Endodermal cell (in vitro differentiated cells): ENCODE results near the gene EDEM1. TPM values are rescaled to one million over a fixed set of nuclear protein-coding genes. Genes with fewer than 3 reads are reported as not detected.

Source experiments
- DNase-seq: peaks from one replicate; pipeline ENCODE4 v3.0.0-alpha.2; 2017
- H3K27ac ChIP-seq: 2 replicates; pipeline ENCODE4 v1.5.1; 2013; ENCODE audit warnings: mild to moderate bottlenecking, low read depth, low read length, moderate library complexity
- H3K27me3 ChIP-seq: 2 replicates; pipeline ENCODE4 v1.6.1; 2013; ENCODE audit warnings: mild to moderate bottlenecking, low read length, moderate library complexity; ENCODE audit not compliant: insufficient read depth, control insufficient read depth, poor library complexity, severe bottlenecking
- H3K36me3 ChIP-seq: 2 replicates; pipeline ENCODE4 v1.7.0; 2013; ENCODE audit warnings: mild to moderate bottlenecking, low read length, moderate library complexity; ENCODE audit not compliant: control insufficient read depth, insufficient read depth
- H3K4me1 ChIP-seq: one replicate; pipeline ENCODE4 v1.7.0; 2013; ENCODE audit warnings: low read length; ENCODE audit not compliant: control insufficient read depth, insufficient read depth
- H3K4me3 ChIP-seq: 2 replicates; pipeline ENCODE4 v1.5.1; 2013; ENCODE audit warnings: mild to moderate bottlenecking, low read length, moderate library complexity
- H3K9ac ChIP-seq: 2 replicates; pipeline ENCODE4 v1.6.1; 2013; ENCODE audit warnings: mild to moderate bottlenecking, low read length, moderate library complexity; ENCODE audit not compliant: poor library complexity, severe bottlenecking; ENCODE audit errors: extremely low read depth
- H3K9me3 ChIP-seq: 2 replicates; pipeline ENCODE4 v1.6.1; 2013; ENCODE audit warnings: mild to moderate bottlenecking, low read length, moderate library complexity; ENCODE audit not compliant: control insufficient read depth
- H3K27ac Mint-ChIP-seq: 2 replicates; pipeline ENCODE4 v1.8.0; 2020; ENCODE audit warnings: mixed read lengths
- H3K27me3 Mint-ChIP-seq: 2 replicates; pipeline ENCODE4 v1.8.0; 2021; ENCODE audit warnings: mild to moderate bottlenecking, mixed read lengths; ENCODE audit not compliant: insufficient read depth
- H3K36me3 Mint-ChIP-seq: 2 replicates; pipeline ENCODE4 v1.8.0; 2020; ENCODE audit warnings: low read depth, mixed read lengths
- H3K4me1 Mint-ChIP-seq: 2 replicates; pipeline ENCODE4 v1.8.0; 2020; ENCODE audit warnings: mixed read lengths
- H3K4me3 Mint-ChIP-seq: 2 replicates; pipeline ENCODE4 v1.8.0; 2020; ENCODE audit warnings: mild to moderate bottlenecking, moderate library complexity, mixed read lengths
- H3K9me3 Mint-ChIP-seq: 2 replicates; pipeline ENCODE4 v1.8.0; 2020; ENCODE audit warnings: mild to moderate bottlenecking, mixed read lengths
- WGBS, 2 experiments: methylation state at CpG; one replicate each; pipeline versions ENCODE4 v1.1.5 to v1.1.7; 2013; ENCODE audit warnings: missing lambda C conversion rate in 2 of 2, mixed read lengths in 1 of 2; ENCODE audit not compliant: insufficient coverage in 1 of 2, insufficient read length in 1 of 2; 5-methylcytosine and 5-hydroxymethylcytosine counted together
- total RNA-seq, 2 donors: library from RNA; stranded (reverse); fragmentation: NEBNext Ultra II Directional in 1 of 2; extraction: Animal tissue kit (Norgen Biotek cat#: 25700) in 1 of 2; gene quantifications; 2 replicates in 1 of 2; 3 replicates in 1 of 2; pipeline ENCODE4 v1.2.1, GENCODE V29; 2021
- TF ChIP-seq, protein P1 (sequence below): fragments of 200-600 bp; sonication (generic); conservative IDR thresholded peaks from 2 replicates; pipeline ENCODE4 v1.5.0; 2021; ENCODE audit warnings: antibody characterized with exemption, mild to moderate bottlenecking

EDEM1 gene
- total RNA-seq, 2 donors from 2014 or later = 24.5 to 28.1 TPM

GRCh38 chr3:5248822-5249221 is 61.3 kb downstream of the EDEM1 start:
- H3K27ac Mint-ChIP-seq = no peak overlapping the region
- no peak overlapping the region for H3K9ac ChIP-seq
- no peak overlapping the region for H3K27ac ChIP-seq
- no peak for DNase-seq
- no peak overlapping the region for H3K4me3 Mint-ChIP-seq
- peaks cover 9% of the 10 kb centered on the region for H3K9me3 Mint-ChIP-seq
- peaks cover 4% of the 10 kb centered on the region for H3K4me1 Mint-ChIP-seq
- H3K27me3 ChIP-seq = no peaks in the 10 kb centered on the region
- 88% methylated on average over 3 of the region's 3 CpGs; no CpG with 5 or more reads in 1 of the 2 experiments for WGBS, 2 experiments
- TF ChIP-seq, protein P1, sequence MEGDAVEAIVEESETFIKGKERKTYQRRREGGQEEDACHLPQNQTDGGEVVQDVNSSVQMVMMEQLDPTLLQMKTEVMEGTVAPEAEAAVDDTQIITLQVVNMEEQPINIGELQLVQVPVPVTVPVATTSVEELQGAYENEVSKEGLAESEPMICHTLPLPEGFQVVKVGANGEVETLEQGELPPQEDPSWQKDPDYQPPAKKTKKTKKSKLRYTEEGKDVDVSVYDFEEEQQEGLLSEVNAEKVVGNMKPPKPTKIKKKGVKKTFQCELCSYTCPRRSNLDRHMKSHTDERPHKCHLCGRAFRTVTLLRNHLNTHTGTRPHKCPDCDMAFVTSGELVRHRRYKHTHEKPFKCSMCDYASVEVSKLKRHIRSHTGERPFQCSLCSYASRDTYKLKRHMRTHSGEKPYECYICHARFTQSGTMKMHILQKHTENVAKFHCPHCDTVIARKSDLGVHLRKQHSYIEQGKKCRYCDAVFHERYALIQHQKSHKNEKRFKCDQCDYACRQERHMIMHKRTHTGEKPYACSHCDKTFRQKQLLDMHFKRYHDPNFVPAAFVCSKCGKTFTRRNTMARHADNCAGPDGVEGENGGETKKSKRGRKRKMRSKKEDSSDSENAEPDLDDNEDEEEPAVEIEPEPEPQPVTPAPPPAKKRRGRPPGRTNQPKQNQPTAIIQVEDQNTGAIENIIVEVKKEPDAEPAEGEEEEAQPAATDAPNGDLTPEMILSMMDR = no peak
- H3K4me3 ChIP-seq = no peak overlapping the region
- H3K4me1 ChIP-seq = no peaks in the 10 kb centered on the region
- no peaks in the 10 kb centered on the region for H3K27me3 Mint-ChIP-seq
- no peaks in the 10 kb centered on the region for H3K36me3 ChIP-seq
- peaks cover 8% of the 10 kb centered on the region for H3K9me3 ChIP-seq
- H3K36me3 Mint-ChIP-seq = peaks cover 6% of the 10 kb centered on the region

DNA sequence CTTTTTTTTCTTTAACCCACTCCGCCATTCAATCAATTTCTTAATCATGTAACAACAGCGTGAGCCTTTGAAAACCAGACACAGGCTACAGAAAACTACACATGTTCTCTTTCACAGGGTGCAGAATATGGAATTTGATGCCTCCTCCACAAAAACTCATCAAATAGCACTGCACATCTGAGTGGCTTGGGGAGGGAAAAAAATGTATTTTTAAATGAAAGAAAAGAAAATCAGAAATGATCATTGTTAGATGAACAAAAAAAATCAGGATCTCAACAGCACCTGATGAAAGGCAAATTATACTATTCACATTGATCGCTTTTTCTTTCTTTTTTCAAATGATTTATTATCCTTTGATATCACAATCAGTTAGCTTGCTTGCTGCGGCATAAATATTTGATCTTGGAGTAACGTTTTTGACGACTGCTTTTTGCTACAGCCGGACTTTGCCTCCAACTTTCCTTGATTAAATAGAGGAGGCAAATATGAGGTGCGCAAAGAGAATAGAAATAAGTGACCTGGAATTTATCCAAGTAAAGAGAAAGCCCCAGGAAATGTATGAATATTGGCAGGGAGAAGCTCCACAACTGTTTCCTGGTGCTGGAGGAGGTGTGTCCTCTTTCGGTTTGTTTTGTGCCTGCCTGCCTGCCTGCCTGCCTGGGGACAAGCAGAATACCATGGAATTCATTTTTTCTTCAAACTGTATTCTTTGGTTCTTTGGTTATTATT is 63.1 kb downstream of the EDEM1 start:
- no peak overlapping the region for H3K4me3 ChIP-seq
- no peaks in the 10 kb centered on the region for H3K9me3 Mint-ChIP-seq
- no peaks in the 10 kb centered on the region for H3K27me3 ChIP-seq
- TF ChIP-seq, protein P1 = no peak
- H3K4me1 ChIP-seq = no peaks in the 10 kb centered on the region
- H3K27ac Mint-ChIP-seq = no peak overlapping the region
- no peak for DNase-seq
- H3K9ac ChIP-seq = no peak overlapping the region
- H3K36me3 ChIP-seq = no peaks in the 10 kb centered on the region
- H3K4me1 Mint-ChIP-seq = peaks cover 5% of the 10 kb centered on the region
- H3K27me3 Mint-ChIP-seq = no peaks in the 10 kb centered on the region
- 89 to 97% methylated on average over 7 to 9 of the region's 9 CpGs for WGBS, 2 experiments
- peaks cover 6% of the 10 kb centered on the region for H3K9me3 ChIP-seq
- H3K27ac ChIP-seq = no peak overlapping the region
- no peaks in the 10 kb centered on the region for H3K36me3 Mint-ChIP-seq
- no peak overlapping the region for H3K4me3 Mint-ChIP-seq

DNA sequence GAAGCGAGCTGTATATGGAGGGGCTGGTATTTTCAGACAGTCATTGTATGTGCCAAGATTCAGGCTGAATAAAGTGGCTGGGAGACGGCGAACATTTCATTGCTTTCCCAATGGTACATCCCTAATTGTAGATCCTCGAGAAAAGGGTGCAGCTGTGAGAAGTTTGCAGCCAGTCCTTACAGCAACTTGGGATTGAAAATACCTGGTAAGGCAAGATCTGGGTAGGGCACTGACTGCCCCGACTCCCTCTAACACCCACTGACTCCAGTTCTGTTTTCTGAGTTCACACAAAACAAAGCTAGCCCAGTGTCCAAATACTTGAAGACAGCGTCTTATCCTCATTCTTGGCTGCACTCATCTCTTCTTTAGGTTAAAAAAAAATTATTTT is 63.7 kb downstream of the EDEM1 start:
- H3K27ac ChIP-seq = no peak overlapping the region
- no peak overlapping the region for H3K9ac ChIP-seq
- no peaks in the 10 kb centered on the region for H3K36me3 Mint-ChIP-seq

More for the DNA sequence above, 63.7 kb downstream of the EDEM1 start:
- Mint-ChIP-seq H3K4me1 (peaks cover 11% of the 10 kb centered on the region), H3K27me3 (no peaks in the 10 kb centered on the region), H3K27ac (no peak overlapping the region), H3K4me3 (no peak overlapping the region), H3K9me3 (no peaks in the 10 kb centered on the region)
- DNase-seq = peak; percentile 40
- H3K9me3 ChIP-seq = peaks cover 12% of the 10 kb centered on the region
- H3K4me1 ChIP-seq = no peaks in the 10 kb centered on the region
- TF ChIP-seq, protein P1 = no peak
- H3K36me3 ChIP-seq = no peaks in the 10 kb centered on the region
- H3K4me3 ChIP-seq = no peak overlapping the region
- no peaks in the 10 kb centered on the region for H3K27me3 ChIP-seq
- 96% methylated on average over 5 to 6 of the region's 6 CpGs for WGBS, 2 experiments
